Endodermal cell (in vitro differentiated cells): ENCODE results near the gene NSFL1C. TPM values are rescaled to one million over a fixed set of nuclear protein-coding genes. Genes with fewer than 3 reads are reported as not detected.

ENCODE experiments used
- DNase-seq: peaks from one replicate; pipeline ENCODE4 v3.0.0-alpha.2; 2017
- H3K27ac ChIP-seq: 2 replicates; pipeline ENCODE4 v1.5.1; 2013; ENCODE audit warnings: mild to moderate bottlenecking, low read depth, low read length, moderate library complexity
- H3K27me3 ChIP-seq: 2 replicates; pipeline ENCODE4 v1.6.1; 2013; ENCODE audit warnings: mild to moderate bottlenecking, low read length, moderate library complexity; ENCODE audit not compliant: insufficient read depth, control insufficient read depth, poor library complexity, severe bottlenecking
- H3K36me3 ChIP-seq: 2 replicates; pipeline ENCODE4 v1.7.0; 2013; ENCODE audit warnings: mild to moderate bottlenecking, low read length, moderate library complexity; ENCODE audit not compliant: control insufficient read depth, insufficient read depth
- H3K4me1 ChIP-seq: one replicate; pipeline ENCODE4 v1.7.0; 2013; ENCODE audit warnings: low read length; ENCODE audit not compliant: control insufficient read depth, insufficient read depth
- H3K4me3 ChIP-seq: 2 replicates; pipeline ENCODE4 v1.5.1; 2013; ENCODE audit warnings: mild to moderate bottlenecking, low read length, moderate library complexity
- H3K9ac ChIP-seq: 2 replicates; pipeline ENCODE4 v1.6.1; 2013; ENCODE audit warnings: mild to moderate bottlenecking, low read length, moderate library complexity; ENCODE audit not compliant: poor library complexity, severe bottlenecking; ENCODE audit errors: extremely low read depth
- H3K9me3 ChIP-seq: 2 replicates; pipeline ENCODE4 v1.6.1; 2013; ENCODE audit warnings: mild to moderate bottlenecking, low read length, moderate library complexity; ENCODE audit not compliant: control insufficient read depth
- H3K27ac Mint-ChIP-seq: 2 replicates; pipeline ENCODE4 v1.8.0; 2020; ENCODE audit warnings: mixed read lengths
- H3K27me3 Mint-ChIP-seq: 2 replicates; pipeline ENCODE4 v1.8.0; 2021; ENCODE audit warnings: mild to moderate bottlenecking, mixed read lengths; ENCODE audit not compliant: insufficient read depth
- H3K36me3 Mint-ChIP-seq: 2 replicates; pipeline ENCODE4 v1.8.0; 2020; ENCODE audit warnings: low read depth, mixed read lengths
- H3K4me1 Mint-ChIP-seq: 2 replicates; pipeline ENCODE4 v1.8.0; 2020; ENCODE audit warnings: mixed read lengths
- H3K4me3 Mint-ChIP-seq: 2 replicates; pipeline ENCODE4 v1.8.0; 2020; ENCODE audit warnings: mild to moderate bottlenecking, moderate library complexity, mixed read lengths
- H3K9me3 Mint-ChIP-seq: 2 replicates; pipeline ENCODE4 v1.8.0; 2020; ENCODE audit warnings: mild to moderate bottlenecking, mixed read lengths
- WGBS, 2 experiments: methylation state at CpG; one replicate each; pipeline versions ENCODE4 v1.1.5 to v1.1.7; 2013; ENCODE audit warnings: missing lambda C conversion rate in 2 of 2, mixed read lengths in 1 of 2; ENCODE audit not compliant: insufficient coverage in 1 of 2, insufficient read length in 1 of 2; 5-methylcytosine and 5-hydroxymethylcytosine counted together
- total RNA-seq, 2 donors: library from RNA; stranded (reverse); fragmentation: NEBNext Ultra II Directional in 1 of 2; extraction: Animal tissue kit (Norgen Biotek cat#: 25700) in 1 of 2; gene quantifications; 2 replicates in 1 of 2; 3 replicates in 1 of 2; pipeline ENCODE4 v1.2.1, GENCODE V29; 2021
- TF ChIP-seq, protein P1 (sequence below): fragments of 200-600 bp; sonication (generic); conservative IDR thresholded peaks from 2 replicates; pipeline ENCODE4 v1.5.0; 2021; ENCODE audit warnings: antibody characterized with exemption, mild to moderate bottlenecking

The NSFL1C gene
- total RNA-seq, 2 donors from 2014 or later, result 90.9 to 117 TPM

- peaks cover 22% of the 10 kb centered on the region for H3K4me1 Mint-ChIP-seq
- H3K36me3 Mint-ChIP-seq, result peaks cover 4% of the 10 kb centered on the region
- peak; percentile 41 for DNase-seq
- H3K36me3 ChIP-seq, result peaks cover 9% of the 10 kb centered on the region
- H3K9ac ChIP-seq, result no peak overlapping the region
- no peak overlapping the region for H3K27ac ChIP-seq
- no peaks in the 10 kb centered on the region for H3K27me3 ChIP-seq
- H3K9me3 ChIP-seq, result no peaks in the 10 kb centered on the region
- H3K27ac Mint-ChIP-seq, result no peak overlapping the region
- H3K4me1 ChIP-seq, result peaks cover 3% of the 10 kb centered on the region
- peaks cover 7% of the 10 kb centered on the region for H3K27me3 Mint-ChIP-seq
- TF ChIP-seq, protein P1, sequence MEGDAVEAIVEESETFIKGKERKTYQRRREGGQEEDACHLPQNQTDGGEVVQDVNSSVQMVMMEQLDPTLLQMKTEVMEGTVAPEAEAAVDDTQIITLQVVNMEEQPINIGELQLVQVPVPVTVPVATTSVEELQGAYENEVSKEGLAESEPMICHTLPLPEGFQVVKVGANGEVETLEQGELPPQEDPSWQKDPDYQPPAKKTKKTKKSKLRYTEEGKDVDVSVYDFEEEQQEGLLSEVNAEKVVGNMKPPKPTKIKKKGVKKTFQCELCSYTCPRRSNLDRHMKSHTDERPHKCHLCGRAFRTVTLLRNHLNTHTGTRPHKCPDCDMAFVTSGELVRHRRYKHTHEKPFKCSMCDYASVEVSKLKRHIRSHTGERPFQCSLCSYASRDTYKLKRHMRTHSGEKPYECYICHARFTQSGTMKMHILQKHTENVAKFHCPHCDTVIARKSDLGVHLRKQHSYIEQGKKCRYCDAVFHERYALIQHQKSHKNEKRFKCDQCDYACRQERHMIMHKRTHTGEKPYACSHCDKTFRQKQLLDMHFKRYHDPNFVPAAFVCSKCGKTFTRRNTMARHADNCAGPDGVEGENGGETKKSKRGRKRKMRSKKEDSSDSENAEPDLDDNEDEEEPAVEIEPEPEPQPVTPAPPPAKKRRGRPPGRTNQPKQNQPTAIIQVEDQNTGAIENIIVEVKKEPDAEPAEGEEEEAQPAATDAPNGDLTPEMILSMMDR, result no peak
- no peaks in the 10 kb centered on the region for H3K9me3 Mint-ChIP-seq
- WGBS, 2 experiments, result 83 to 85% methylated on average over 4 to 9 of the region's 9 CpGs
- H3K4me3 Mint-ChIP-seq, result no peak overlapping the region
- H3K4me3 ChIP-seq, result no peak overlapping the region
Observed at GRCh38 chr20:1469306-1469905, 2.8 kb upstream of the NSFL1C start.

- Histone ChIP-seq H3K4me3 (no peak overlapping the region), H3K9ac (no peak overlapping the region), H3K27me3 (no peaks in the 10 kb centered on the region), H3K9me3 (no peaks in the 10 kb centered on the region), H3K36me3 (peaks cover 22% of the 10 kb centered on the region), H3K4me1 (peaks cover 3% of the 10 kb centered on the region), H3K27ac (no peak overlapping the region)
- Mint-ChIP-seq H3K4me3 (no peak overlapping the region), H3K4me1 (peaks cover 22% of the 10 kb centered on the region), H3K36me3 (peaks cover 15% of the 10 kb centered on the region), H3K27ac (no peak overlapping the region), H3K9me3 (no peaks in the 10 kb centered on the region), H3K27me3 (peaks cover 7% of the 10 kb centered on the region)
- 86 to 92% methylated on average over 6 to 7 of the region's 7 CpGs for WGBS, 2 experiments
- DNase-seq, result no peak
- TF ChIP-seq, protein P1, result no peak
Observed at GRCh38 chr20:1468117-1468624, 1.5 kb upstream of the NSFL1C start.

DNA sequence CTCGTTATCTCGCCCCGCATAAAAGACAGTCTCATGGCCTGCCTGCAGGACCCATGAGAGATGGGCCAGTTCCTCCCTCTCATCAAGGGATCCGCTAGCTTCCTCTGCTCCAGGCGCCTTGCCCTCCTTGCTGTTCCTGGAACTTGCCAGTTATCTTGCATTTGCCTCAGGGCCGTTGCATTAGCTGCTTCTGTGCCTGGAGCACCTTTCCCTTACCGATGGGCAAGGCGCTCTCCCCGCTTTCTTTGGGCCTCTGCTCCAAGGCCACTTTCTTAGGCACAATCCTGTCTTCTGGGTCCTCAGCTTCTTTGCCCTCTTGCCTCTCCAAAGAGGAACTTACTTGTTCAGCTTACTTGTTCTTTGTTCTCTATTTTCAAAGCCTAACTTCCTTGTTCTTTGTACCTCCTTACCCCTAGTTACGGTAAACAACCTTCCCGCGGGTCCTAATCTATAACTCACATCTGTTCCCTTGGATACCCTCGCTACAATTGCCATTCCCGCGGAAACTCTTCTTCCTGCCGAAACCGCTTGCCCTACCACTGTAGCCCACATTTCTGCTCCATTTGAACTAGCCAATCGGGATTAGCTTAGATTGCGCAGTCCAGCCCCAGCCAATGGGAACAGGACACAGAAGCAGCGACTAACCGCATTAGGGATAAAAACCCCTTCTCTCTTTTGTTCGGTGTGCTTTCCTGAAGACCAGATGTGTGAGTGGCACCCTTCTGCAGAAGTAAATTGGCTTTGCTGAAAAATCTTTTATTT, 887 bp upstream of the NSFL1C start:
- Histone ChIP-seq H3K4me1 (peaks cover 3% of the 10 kb centered on the region), H3K9me3 (no peaks in the 10 kb centered on the region), H3K36me3 (peaks cover 27% of the 10 kb centered on the region), H3K27ac (no peak overlapping the region), H3K4me3 (no peak overlapping the region), H3K27me3 (no peaks in the 10 kb centered on the region), H3K9ac (peak overlapping the region; percentile 38)
- Mint-ChIP-seq H3K4me1 (peaks cover 22% of the 10 kb centered on the region), H3K27me3 (peaks cover 7% of the 10 kb centered on the region), H3K4me3 (peak overlapping the region; percentile 75), H3K9me3 (no peaks in the 10 kb centered on the region), H3K27ac (no peak overlapping the region), H3K36me3 (peaks cover 18% of the 10 kb centered on the region)
- TF ChIP-seq, protein P1, result no peak
- 78 to 80% methylated on average over 20 to 22 of the region's 22 CpGs for WGBS, 2 experiments
- DNase-seq, result peak; percentile 60
